Fibroblast of pulmonary artery (primary cell): ENCODE measurements around the gene CHCHD10.

ENCODE experiments used
- DNase-seq: peaks from one replicate; pipeline ENCODE4 v3.0.0-alpha.2; 2010; ENCODE audit warnings: low read depth
- H3K4me3 ChIP-seq: replicated peaks from 2 replicates; pipeline ENCODE4 v1.5.1; 2011; ENCODE audit warnings: low read depth, mild to moderate bottlenecking, control low read depth, low read length, moderate library complexity
- TF ChIP-seq, protein P1 (sequence below): IDR thresholded peaks from 2 replicates; pipeline ENCODE4 v1.5.1; 2011; ENCODE audit warnings: mild to moderate bottlenecking, control low read depth, low read length, inconsistent platforms; ENCODE audit errors: missing control alignments

The CHCHD10 gene

DNA sequence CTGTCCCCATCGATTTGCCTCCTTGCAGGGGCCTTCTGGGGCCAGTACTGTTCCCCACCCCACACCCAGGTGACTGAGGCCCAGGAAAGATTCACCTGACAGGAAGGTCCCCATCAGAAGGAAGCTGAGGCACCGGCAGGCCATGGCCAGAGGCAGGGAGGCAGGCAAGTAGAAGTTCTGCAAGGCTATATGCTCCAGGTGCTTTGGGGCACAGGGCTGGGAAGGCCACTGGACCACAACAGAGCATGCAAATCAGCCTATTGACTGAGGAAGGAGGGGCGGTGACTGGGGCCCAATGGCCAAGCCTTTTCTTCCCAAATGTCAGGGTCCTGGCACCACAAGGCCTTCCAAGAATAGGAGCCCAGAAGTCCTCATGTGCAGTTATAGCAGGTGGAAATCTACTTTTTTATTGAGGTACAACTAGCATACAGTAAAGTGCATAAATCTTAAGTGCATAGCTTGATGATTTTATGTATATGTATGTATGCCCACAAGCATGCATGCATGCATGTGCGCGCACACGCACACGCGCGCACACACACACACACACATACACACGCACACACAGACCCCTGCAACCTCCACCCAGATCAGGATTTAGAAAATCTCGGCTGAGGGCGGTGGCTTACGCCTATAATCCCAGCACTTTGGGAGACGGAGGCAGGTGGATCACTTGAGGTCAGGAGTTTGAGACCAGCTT lies 13.4 kb downstream of the CHCHD10 start, which contains the start of gene VPREB3:
TSS of gene VPREB3 (minus strand) at position 206 of the 700 bp plus-strand sequence. CDS start at position 144, 62 bp downstream.
- no peak for DNase-seq
- TF ChIP-seq, protein P1, sequence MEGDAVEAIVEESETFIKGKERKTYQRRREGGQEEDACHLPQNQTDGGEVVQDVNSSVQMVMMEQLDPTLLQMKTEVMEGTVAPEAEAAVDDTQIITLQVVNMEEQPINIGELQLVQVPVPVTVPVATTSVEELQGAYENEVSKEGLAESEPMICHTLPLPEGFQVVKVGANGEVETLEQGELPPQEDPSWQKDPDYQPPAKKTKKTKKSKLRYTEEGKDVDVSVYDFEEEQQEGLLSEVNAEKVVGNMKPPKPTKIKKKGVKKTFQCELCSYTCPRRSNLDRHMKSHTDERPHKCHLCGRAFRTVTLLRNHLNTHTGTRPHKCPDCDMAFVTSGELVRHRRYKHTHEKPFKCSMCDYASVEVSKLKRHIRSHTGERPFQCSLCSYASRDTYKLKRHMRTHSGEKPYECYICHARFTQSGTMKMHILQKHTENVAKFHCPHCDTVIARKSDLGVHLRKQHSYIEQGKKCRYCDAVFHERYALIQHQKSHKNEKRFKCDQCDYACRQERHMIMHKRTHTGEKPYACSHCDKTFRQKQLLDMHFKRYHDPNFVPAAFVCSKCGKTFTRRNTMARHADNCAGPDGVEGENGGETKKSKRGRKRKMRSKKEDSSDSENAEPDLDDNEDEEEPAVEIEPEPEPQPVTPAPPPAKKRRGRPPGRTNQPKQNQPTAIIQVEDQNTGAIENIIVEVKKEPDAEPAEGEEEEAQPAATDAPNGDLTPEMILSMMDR: no peak
- no peak within 1 kb of the TSS for H3K4me3 ChIP-seq

DNA sequence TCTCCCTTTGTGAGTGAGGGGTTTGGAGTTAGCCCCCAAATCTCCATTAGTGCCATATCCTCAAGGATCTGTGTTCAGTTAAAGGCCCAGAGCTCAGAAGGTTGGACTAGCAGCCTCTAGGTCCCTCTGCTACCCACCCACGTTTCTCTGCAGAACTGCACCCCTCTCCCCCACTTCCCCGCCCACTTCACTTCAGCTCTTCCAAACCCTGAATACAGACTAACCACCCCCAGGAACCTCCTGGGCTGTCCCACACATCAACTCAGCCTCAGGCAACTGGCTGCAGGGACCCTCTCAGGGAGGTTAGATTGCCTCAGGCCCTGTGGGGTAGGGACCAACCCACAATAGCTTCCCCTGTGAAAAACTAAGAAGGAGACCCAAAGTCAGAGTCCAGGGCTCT lies 14.4 kb downstream of the CHCHD10 start:
- TF ChIP-seq, protein P1: no peak
- no peak overlapping the region for H3K4me3 ChIP-seq
- no peak for DNase-seq

DNA sequence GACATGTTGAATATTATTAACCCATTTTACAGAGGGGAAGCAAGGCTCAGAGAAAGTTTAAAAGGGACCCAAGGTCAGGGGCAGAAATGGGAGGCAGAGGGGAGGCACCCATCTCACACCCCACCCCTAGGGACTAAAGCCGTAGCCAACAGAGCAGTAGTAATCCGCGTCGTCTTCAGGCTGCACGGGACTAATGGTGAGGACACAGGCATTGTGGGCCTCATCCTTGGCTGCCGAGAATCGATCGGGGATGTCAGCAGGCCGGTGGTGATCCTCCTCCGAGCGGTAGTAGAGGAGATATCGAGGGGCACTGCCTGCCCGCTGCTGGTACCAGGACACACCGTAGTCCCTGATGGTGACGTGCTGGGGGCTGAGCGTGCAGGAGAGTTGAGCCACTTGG lies 15.0 kb downstream of the CHCHD10 start:
- DNase-seq: no peak
- TF ChIP-seq, protein P1: no peak
- no peak overlapping the region for H3K4me3 ChIP-seq

DNA sequence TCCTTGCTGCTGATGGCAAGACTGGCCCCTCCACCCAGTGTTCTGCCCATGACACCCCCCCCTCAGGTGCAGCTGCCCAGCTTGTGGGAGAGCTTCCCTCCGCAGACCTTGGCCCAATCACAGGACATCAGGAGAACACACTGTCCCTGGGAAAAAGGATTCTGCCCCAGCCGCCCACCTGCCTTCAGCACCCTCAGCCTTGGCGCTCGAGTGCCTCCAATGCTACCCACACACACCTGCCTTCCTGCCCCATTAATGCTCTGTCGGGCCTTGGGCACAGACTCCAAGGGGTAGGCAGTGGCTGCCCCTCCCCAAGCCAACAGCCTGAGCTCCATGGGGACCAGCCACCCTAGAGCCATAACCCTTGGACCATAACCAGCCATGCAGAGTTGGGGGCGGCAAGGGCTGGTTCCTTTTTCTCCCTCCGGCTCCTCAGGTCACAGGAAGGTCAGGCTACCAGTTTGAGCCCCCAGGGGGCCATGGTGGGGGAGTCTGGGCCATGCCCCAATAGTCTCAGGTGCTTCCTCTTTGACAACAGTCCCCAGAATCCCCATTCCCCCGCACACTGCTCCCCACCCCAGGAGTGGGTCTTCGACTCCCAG lies 15.6 kb downstream of the CHCHD10 start:
- H3K4me3 ChIP-seq: no peak overlapping the region
- TF ChIP-seq, protein P1: no peak
- DNase-seq: no peak

DNA sequence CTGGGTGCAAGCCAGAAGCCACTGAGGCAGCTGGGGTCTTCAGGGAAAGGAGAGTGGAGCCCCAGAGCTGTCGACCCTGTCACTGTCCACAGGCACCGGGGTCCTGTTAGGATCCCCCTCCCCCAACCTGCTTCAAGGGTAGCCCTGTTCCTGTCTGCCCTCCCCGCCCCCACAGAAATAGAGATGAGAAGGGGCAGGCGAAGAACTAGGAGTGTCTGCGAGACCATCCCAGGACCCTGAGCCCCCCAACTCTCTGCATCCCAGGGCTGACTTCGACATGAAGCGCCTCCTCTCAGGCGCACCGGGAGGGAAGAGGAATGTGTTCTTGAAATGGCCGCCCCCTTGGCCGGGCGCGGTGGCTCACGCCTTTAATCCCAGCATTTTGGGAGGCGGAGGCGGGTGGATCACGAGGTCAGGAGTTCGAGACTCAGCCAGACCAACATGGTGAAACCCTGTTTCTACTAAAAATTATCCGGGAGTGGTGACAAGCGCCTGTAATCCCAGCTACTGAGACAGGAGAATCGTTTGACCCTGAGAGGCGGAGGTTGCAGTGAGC lies 16.3 kb downstream of the CHCHD10 start:
- H3K4me3 ChIP-seq: peak overlapping the region; percentile 59
- no peak for DNase-seq
- TF ChIP-seq, protein P1: no peak

DNA sequence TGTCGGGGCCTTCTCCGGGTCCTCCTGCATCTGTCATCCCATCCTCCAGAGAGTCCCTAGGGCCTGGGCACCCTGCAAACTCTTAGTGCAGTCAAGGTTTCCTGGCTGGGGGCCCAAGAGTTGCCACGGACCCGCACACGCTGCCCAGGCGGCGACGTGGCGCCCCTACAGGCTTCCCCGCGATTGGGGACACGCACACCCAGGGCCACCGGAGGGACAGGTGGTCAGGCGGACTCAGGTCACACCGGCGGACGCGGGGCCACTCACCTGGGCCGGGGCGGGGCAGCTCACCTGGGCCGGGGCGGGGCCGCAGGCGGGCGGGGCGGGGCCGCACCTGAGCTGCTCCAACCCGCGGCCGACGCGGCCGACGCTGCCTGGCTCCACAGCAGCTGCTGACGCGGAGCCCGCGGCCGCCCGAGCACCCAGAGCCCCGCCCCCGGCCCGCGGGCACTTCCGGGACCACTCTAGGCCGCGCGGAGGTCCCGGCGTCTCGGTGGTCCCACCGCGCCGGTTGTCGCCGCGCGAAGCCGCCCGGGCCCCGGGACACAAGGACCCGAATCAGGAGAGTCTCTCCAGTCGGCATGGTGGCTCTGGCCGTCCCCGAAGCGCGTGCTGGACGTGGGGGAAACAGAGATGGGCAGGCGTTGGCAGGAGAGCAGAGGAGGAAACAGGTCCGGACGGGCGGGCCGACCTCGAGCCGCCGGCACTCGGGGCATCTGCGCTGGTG lies 16.9 kb downstream of the CHCHD10 start, which contains the start of gene ZNF70:
TSS of gene ZNF70 (minus strand) at position 399 of the 727 bp plus-strand sequence. CDS start 5,972 bp downstream, outside the sequence.
- peak; percentile 72 for DNase-seq
- TF ChIP-seq, protein P1: no peak
- peak within 1 kb of the TSS; percentile 83 for H3K4me3 ChIP-seq
